Prostate gland (tissue), 2 donors: ENCODE results near the gene SLC25A26. TPM values are rescaled to one million over a fixed set of nuclear protein-coding genes. Genes with fewer than 3 reads are reported as not detected.

Source experiments
- DNase-seq: peaks from one replicate; pipeline ENCODE4 v3.0.0-alpha.2; 2019; ENCODE audit warnings: low spot score
- H3K27ac ChIP-seq, 2 donors: fragments of 200-600 bp; sonication (generic); 2 replicates each; pipeline ENCODE4 v1.5.1; 2017 to 2019
- H3K27me3 ChIP-seq: fragments of 200-600 bp; sonication (generic); replicated peaks from 2 replicates; pipeline ENCODE4 v1.5.1; 2019; ENCODE audit not compliant: insufficient read depth
- H3K36me3 ChIP-seq, 2 donors: fragments of 200-600 bp; sonication (generic); 1 replicate in 1 of 2; 2 replicates in 1 of 2; pipeline versions ENCODE4 v1.5.1 to v1.8.1; 2017 to 2019
- H3K4me1 ChIP-seq: fragments of 200-600 bp; sonication (generic); replicated peaks from 2 replicates; pipeline ENCODE4 v1.5.1; 2019
- H3K4me3 ChIP-seq, 2 donors: fragments of 200-600 bp; sonication (generic); 2 replicates each; pipeline ENCODE4 v1.5.1; 2017 to 2019
- H3K9me3 ChIP-seq: fragments of 200-600 bp; sonication (generic); 2 replicates; pipeline ENCODE4 v1.5.1; 2017
- CTCF ChIP-seq, 4 experiments: fragments of 200-600 bp in 2 of 4; fragments of 450-650 bp in 2 of 4; sonication (generic) in 2 of 4; IDR thresholded peaks; 1 replicate in 3 of 4; 2 replicates in 1 of 4; pipeline ENCODE4 v1.5.1; 2016 to 2019; ENCODE audit warnings: antibody characterized with exemption in 4 of 4, mild to moderate bottlenecking in 2 of 4, moderate library complexity in 2 of 4
- POLR2A ChIP-seq: fragments of 450-650 bp; IDR thresholded peaks from one replicate; pipeline ENCODE4 v1.6.1; 2016; ENCODE audit warnings: antibody characterized with exemption, mild to moderate bottlenecking
- POLR2AphosphoS5 ChIP-seq: sonication (generic); formaldehyde crosslinking; IDR thresholded peaks from one replicate; pipeline ENCODE4 v1.6.1; 2017; ENCODE audit warnings: antibody characterized with exemption
- WGBS: methylation state at CpG from one replicate; pipeline ENCODE4 v1.1.5; 2018; 5-methylcytosine and 5-hydroxymethylcytosine counted together
- intact Hi-C: fragments of 100-400 bp; cut with DNase I; formaldehyde crosslinking; loops from one replicate; pipeline ENCODE4 v1.14.2; 2022
- total RNA-seq, 2 donors: library from RNA; depleted of rRNA; stranded (reverse); fragments of >200 nt; gene quantifications; one replicate each; pipeline ENCODE4 v1.1.0, GENCODE V29; 2016

The SLC25A26 gene
- total RNA-seq, 2 donors from 2014 or later: 24.4 to 32.3 TPM

DNA sequence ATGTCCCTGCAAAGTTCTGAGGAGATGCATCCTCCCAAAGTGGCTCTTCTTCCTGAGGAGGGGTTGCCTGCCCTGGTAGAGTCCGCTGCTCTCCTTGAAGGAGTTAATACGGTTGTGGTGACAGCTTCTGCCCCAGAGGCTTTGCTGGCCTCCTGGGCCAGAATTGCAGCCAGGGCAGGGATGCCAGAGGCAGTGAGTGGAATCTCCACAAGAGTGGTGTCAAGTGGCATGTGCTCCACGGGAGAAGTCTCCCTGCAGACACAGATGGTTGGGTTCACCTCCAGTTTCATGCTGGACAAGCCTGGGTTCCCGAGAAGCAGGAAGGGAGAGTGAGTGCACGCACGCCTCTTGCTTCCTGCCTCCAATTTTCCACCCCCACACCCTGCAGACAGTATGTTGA, 105.5 kb downstream of the SLC25A26 start:
- DNase-seq: no peak
- Histone ChIP-seq H3K9me3 (no peaks in the 10 kb centered on the region), H3K27me3 (no peaks in the 10 kb centered on the region), H3K4me1 (no peaks in the 10 kb centered on the region), H3K36me3 (no peaks in the 10 kb centered on the region), H3K4me3 (no peak overlapping the region), H3K27ac (no peak overlapping the region)
- 90% methylated on average over 6 of the region's 6 CpGs for WGBS
- TF ChIP-seq POLR2AphosphoS5 (no peak), CTCF (IDR thresholded peaks at IDR 0.05) (no peak), POLR2A (no peak)
- intact Hi-C loops: no loop called here

DNA sequence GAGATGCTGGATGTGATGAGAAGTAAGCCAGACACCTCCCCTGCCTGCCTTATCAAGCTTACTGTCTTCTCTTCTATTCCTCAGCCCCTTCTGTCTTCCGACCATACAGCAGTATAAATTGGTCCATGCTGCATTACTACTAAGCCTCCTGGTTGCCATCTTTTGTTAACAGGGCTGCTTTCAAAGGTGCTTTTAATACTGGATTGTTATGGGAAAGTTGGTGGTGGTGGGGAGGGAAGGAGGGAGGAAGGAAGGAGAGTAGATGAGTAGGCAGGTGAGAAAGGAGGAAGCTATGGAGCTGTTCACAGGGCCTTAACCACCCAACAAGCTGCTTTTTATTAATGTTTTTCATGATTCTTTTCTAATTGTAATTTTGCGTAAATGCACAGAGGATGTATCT, 114.9 kb downstream of the SLC25A26 start:
- DNase-seq: no peak
- no peaks in the 10 kb centered on the region for H3K4me1 ChIP-seq
- no peaks in the 10 kb centered on the region for H3K36me3 ChIP-seq
- WGBS: 97% methylated on average over 2 of the region's 2 CpGs
- intact Hi-C loops: no loop called here
- no peak overlapping the region for H3K27ac ChIP-seq
- no peak overlapping the region for H3K4me3 ChIP-seq
- no peaks in the 10 kb centered on the region for H3K27me3 ChIP-seq
- TF ChIP-seq POLR2A: no peak
- H3K9me3 ChIP-seq: no peaks in the 10 kb centered on the region

GRCh38 chr3:66336333-66336766, 115.5 kb downstream of the SLC25A26 start:
- Histone ChIP-seq H3K9me3 (no peaks in the 10 kb centered on the region), H3K27me3 (no peaks in the 10 kb centered on the region), H3K36me3 (no peaks in the 10 kb centered on the region), H3K4me3 (no peak overlapping the region), H3K4me1 (no peaks in the 10 kb centered on the region), H3K27ac (no peak overlapping the region)
- no peak for TF ChIP-seq CTCF (IDR thresholded peaks at IDR 0.05)
- TF ChIP-seq POLR2AphosphoS5: no peak
- TF ChIP-seq POLR2A: no peak
- 41% methylated on average over 4 of the region's 4 CpGs for WGBS
- DNase-seq: no peak
- intact Hi-C loops: no loop called here

DNA sequence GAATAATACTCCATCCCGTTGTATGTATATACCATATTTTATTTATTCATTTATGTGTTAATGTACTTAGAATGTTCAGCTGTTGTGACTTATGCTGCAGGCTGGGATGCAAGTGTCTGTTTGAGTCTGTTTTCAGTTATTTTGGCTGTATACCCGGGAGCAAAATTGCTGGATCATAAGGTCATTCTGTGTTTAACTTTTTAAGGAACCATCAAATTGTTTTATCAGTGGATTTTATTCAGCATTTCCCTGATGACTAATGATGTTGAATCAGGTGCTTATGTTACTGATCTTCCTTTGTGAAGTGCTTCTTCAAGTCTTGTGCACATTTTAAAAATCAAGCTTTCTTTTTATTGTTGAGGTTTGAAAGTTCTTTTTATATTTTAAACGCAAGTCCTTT, 118.1 kb downstream of the SLC25A26 start:
- no peaks in the 10 kb centered on the region for H3K9me3 ChIP-seq
- DNase-seq: no peak
- H3K36me3 ChIP-seq: no peaks in the 10 kb centered on the region
- H3K4me1 ChIP-seq: no peaks in the 10 kb centered on the region
- H3K27me3 ChIP-seq: no peaks in the 10 kb centered on the region
- no peak overlapping the region for H3K4me3 ChIP-seq
- H3K27ac ChIP-seq: no peak overlapping the region
- 73% methylated on average over 3 of the region's 3 CpGs for WGBS
- intact Hi-C loops: no loop called here
- TF ChIP-seq POLR2AphosphoS5 (no peak), CTCF (IDR thresholded peaks at IDR 0.05) (no peak), POLR2A (no peak)

GRCh38 chr3:66342717-66343356, 122.0 kb downstream of the SLC25A26 start:
- no peak for DNase-seq
- Histone ChIP-seq H3K9me3 (no peaks in the 10 kb centered on the region), H3K4me1 (no peaks in the 10 kb centered on the region), H3K4me3 (no peak overlapping the region), H3K27ac (no peak overlapping the region), H3K36me3 (no peaks in the 10 kb centered on the region), H3K27me3 (no peaks in the 10 kb centered on the region)
- 58% methylated on average over 8 of the region's 8 CpGs for WGBS
- intact Hi-C loops: no loop called here
- TF ChIP-seq CTCF (IDR thresholded peaks at IDR 0.05) (no peak), POLR2A (no peak), POLR2AphosphoS5 (no peak)
